Measurements from ENCODE around the gene RFX8.

RFX8 gene

GRCh38 chr2:101474731-101475384, at the start of gene RFX8:
RFX8 (minus strand) TSS chr2:101475112; CDS start chr2:101466848, 8,264 bp downstream.
- no peak for TF ChIP-seq GATA3 (IDR thresholded peaks at IDR 0.05; ENCODE audit: low read depth, low read length)
- no peak for TF ChIP-seq GATA2 (IDR thresholded peaks at IDR 0.05; ENCODE audit: low read depth, low read length)

- TF ChIP-seq GATA3 (IDR thresholded peaks at IDR 0.05; ENCODE audit: low read depth, low read length) (no peak), GATA2 (IDR thresholded peaks at IDR 0.05; ENCODE audit: low read depth, low read length) (no peak)
These were observed 46.6 kb upstream of the RFX8 start for GRCh38 chr2:101521487-101521886.

DNA sequence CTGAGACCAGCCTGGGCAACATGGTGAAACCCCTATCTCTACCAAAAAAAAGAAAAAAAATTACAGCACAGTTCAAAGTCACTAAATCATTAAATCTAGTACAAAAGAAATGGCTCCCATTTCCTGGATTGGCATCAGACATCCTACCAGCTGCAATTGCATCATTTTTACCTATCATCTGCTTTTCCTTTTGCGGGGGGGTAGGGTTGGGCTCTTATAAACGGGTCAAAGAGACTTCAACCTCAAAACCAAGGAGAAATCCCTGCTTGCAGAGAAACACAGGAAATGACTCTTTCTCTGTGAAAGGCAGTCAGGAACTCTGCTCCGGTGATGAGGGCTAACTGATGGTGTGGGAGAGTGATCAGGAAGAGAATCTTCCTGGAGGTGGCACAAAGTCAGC, 45.3 kb upstream of the RFX8 start:
- TF ChIP-seq GATA2 (IDR thresholded peaks at IDR 0.05; ENCODE audit: low read depth, low read length) (no peak), GATA3 (IDR thresholded peaks at IDR 0.05; ENCODE audit: low read depth, low read length) (no peak)

DNA sequence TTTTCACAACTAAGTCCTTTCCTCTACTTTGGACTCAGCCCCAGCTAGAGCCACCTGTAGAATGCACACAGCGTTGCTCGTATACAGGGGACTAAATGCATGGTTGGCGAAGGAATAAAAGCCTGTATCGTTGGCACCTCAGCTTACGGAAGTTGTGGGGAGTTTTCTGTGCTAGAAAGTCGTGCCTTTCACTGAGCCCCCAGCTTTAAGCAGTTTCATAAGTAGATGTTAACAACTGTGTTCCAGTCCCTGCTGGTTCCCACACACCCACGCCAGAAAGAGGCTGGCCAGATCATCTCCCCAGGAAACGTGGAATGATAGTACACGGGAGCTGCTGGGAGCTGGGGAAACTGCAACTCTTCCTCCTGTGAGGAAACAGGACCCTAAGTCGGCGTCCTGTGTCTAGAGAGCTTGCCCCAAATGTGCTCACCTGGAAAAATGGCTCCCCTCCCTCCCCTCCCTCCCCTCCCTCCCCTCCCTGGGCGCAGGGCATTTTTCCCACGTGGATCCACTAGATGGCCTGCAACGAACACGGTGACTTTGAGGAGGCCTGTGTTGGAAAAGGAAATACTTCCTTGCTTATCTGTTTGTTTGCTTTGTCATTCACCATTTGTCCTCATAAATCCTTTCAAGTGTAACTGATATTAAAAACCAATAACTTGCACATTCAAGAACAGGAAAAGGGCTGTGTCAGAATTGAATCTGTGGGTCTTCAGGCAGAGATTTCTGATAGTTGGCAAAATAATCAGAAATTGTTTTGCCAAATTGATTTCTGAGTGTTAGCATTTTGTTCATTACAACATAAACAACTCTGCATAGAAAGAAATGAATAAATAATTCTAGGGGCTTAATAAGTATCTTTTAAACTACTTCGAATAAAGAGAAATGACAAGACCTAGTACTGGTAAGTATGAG, 43.9 kb upstream of the RFX8 start:
- TF ChIP-seq GATA3 (IDR thresholded peaks at IDR 0.05; ENCODE audit: low read depth, low read length) (no peak), GATA2 (IDR thresholded peaks at IDR 0.05; ENCODE audit: low read depth, low read length) (no peak)

- TF ChIP-seq GATA3 (IDR thresholded peaks at IDR 0.05; ENCODE audit: low read depth, low read length), result no peak
- TF ChIP-seq GATA2 (IDR thresholded peaks at IDR 0.05; ENCODE audit: low read depth, low read length), result no peak
These were observed 42.9 kb upstream of the RFX8 start for GRCh38 chr2:101517758-101518271.

GRCh38 chr2:101516823-101517690, 42.1 kb upstream of the RFX8 start:
- no peak for TF ChIP-seq GATA2 (IDR thresholded peaks at IDR 0.05; ENCODE audit: low read depth, low read length)
- no peak for TF ChIP-seq GATA3 (IDR thresholded peaks at IDR 0.05; ENCODE audit: low read depth, low read length)

DNA sequence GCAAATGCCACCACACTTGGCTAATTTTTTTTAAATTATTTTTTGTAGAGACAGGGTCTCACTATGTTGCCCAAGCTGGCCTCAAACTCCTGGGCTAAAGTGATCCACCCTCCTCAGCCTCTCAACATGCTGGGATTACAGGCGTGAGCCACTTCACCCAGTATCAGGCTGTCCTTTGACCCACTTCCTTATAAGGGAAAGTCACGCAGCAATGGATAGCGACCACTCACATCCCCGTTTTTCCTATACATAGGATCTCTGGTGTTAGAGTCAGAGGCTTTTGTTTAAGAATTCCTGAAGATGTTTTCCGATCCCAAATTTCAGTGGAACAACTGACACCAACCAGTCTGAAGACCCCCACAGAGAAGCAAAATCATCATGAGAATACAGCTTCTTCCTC, 41.4 kb upstream of the RFX8 start:
- TF ChIP-seq GATA3 (IDR thresholded peaks at IDR 0.05; ENCODE audit: low read depth, low read length) (no peak), GATA2 (IDR thresholded peaks at IDR 0.05; ENCODE audit: low read depth, low read length) (no peak)

GRCh38 chr2:101515477-101515876, 40.6 kb upstream of the RFX8 start:
- TF ChIP-seq GATA2 (IDR thresholded peaks at IDR 0.05; ENCODE audit: low read depth, low read length) (no peak), GATA3 (IDR thresholded peaks at IDR 0.05; ENCODE audit: low read depth, low read length) (no peak)

DNA sequence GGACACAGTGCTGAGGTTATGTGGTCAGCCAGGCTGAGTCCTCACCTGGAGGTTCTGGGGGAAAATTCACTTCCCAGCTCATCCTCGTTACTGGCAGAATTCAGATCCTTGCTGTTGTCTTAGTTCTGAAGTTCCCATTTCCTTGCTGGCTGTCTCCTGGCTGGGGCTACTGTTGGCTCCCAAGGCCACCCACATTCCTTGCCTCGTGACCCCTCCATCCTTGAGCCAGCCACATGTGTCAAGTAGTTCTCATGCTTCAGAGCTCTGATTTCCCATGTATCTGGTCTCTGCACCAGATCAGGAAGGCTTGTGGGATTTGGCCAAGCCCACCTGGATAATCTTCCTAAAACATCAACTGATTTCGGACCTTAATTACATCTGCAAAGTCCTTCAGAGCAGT, 38.1 kb upstream of the RFX8 start:
- TF ChIP-seq GATA3 (IDR thresholded peaks at IDR 0.05; ENCODE audit: low read depth, low read length) (no peak), GATA2 (IDR thresholded peaks at IDR 0.05; ENCODE audit: low read depth, low read length) (no peak)

GRCh38 chr2:101511381-101511780, 36.5 kb upstream of the RFX8 start:
- TF ChIP-seq GATA3 (IDR thresholded peaks at IDR 0.05; ENCODE audit: low read depth, low read length) (no peak), GATA2 (IDR thresholded peaks at IDR 0.05; ENCODE audit: low read depth, low read length) (no peak)

GRCh38 chr2:101509499-101510284, 34.8 kb upstream of the RFX8 start:
- TF ChIP-seq GATA3 (IDR thresholded peaks at IDR 0.05; ENCODE audit: low read depth, low read length) (no peak), GATA2 (IDR thresholded peaks at IDR 0.05; ENCODE audit: low read depth, low read length) (no peak)

- no peak for TF ChIP-seq GATA3 (IDR thresholded peaks at IDR 0.05; ENCODE audit: low read depth, low read length)
- no peak for TF ChIP-seq GATA2 (IDR thresholded peaks at IDR 0.05; ENCODE audit: low read depth, low read length)
These were observed 33.7 kb upstream of the RFX8 start for GRCh38 chr2:101508636-101509035.

GRCh38 chr2:101502095-101502494, 27.2 kb upstream of the RFX8 start:
- no peak for TF ChIP-seq GATA2 (IDR thresholded peaks at IDR 0.05; ENCODE audit: low read depth, low read length)
- TF ChIP-seq GATA3 (IDR thresholded peaks at IDR 0.05; ENCODE audit: low read depth, low read length), result no peak
